ENCODE results near the gene GHSR. TPM values are rescaled to one million over a fixed set of nuclear protein-coding genes. Genes with fewer than 3 reads are reported as not detected.
"Not testable (repeated sequence)": the region's sequence is repeated elsewhere in the genome, so short reads cannot be mapped to it uniquely, and the experiment has no call there.

GHSR gene
- not detected in 2 replicates for total RNA-seq (2014; rRNA removed; shearing (Covaris generic))

GRCh38 chr3:172447611-172448579 is at the start of gene GHSR:
Gene GHSR, minus strand, starts transcription at chr3:172448456. Its CDS starts 43 bp downstream, at chr3:172448413.
- Histone ChIP-seq H3K36me3 (no peaks in the 10 kb centered on the region), H3K4me1 (replicated peaks) (peaks cover 8% of the 10 kb centered on the region; the same call in 1 of the 2 replicates), H3K27me3 (replicated peaks) (peaks cover 54% of the 10 kb centered on the region), H3K4me3 (no peak within 1 kb of the TSS), H3K9me3 (replicated peaks) (peaks cover 6% of the 10 kb centered on the region; the same call in 1 of the 2 replicates), H3K27ac (no peak within 1 kb of the TSS)
- no peak for DNase-seq (ENCODE audit: low read depth in 1 of 2, low spot score in 2 of 2)

- not testable (repeated sequence) for H3K4me3 ChIP-seq; H3K27ac ChIP-seq; H3K27me3 ChIP-seq (replicated peaks); H3K9me3 ChIP-seq (replicated peaks); H3K4me1 ChIP-seq (replicated peaks); H3K36me3 ChIP-seq
- peak; percentile 49 to 67 for DNase-seq (ENCODE audit: low read depth in 1 of 2, low spot score in 2 of 2)
These were observed 42.0 kb upstream of the GHSR start for GRCh38 chr3:172490198-172490669.

GRCh38 chr3:172478116-172478515 is 29.9 kb upstream of the GHSR start:
- H3K9me3 ChIP-seq (replicated peaks) = no peaks in the 10 kb centered on the region
- H3K4me1 ChIP-seq (replicated peaks) = 0 out of 2 replicates have a peak, but pooled peaks cover 5% of the 10 kb centered on the region

GRCh38 chr3:172476347-172476746 is 28.1 kb upstream of the GHSR start:
- DNase-seq (ENCODE audit: low read depth in 1 of 2, low spot score in 2 of 2) = no peak
- Histone ChIP-seq H3K36me3 (no peaks in the 10 kb centered on the region), H3K27me3 (replicated peaks) (no peaks in the 10 kb centered on the region; the same call in 1 of the 2 replicates), H3K4me3 (no peak overlapping the region), H3K4me1 (replicated peaks) (0 out of 2 replicates have a peak, but pooled peaks cover 5% of the 10 kb centered on the region), H3K27ac (no peak overlapping the region), H3K9me3 (replicated peaks) (no peaks in the 10 kb centered on the region)

More at GRCh38 chr3:172478116-172478515, 29.9 kb upstream of the GHSR start:
- no peak overlapping the region for H3K4me3 ChIP-seq
- no peak overlapping the region for H3K27ac ChIP-seq
- H3K36me3 ChIP-seq = no peaks in the 10 kb centered on the region
- no peak for DNase-seq (ENCODE audit: low read depth in 1 of 2, low spot score in 2 of 2)
- no peaks in the 10 kb centered on the region; the same call in 1 of the 2 replicates for H3K27me3 ChIP-seq (replicated peaks)

- H3K36me3 ChIP-seq = no peaks in the 10 kb centered on the region
- no peaks in the 10 kb centered on the region for H3K9me3 ChIP-seq (replicated peaks)
- DNase-seq (ENCODE audit: low read depth in 1 of 2, low spot score in 2 of 2) = no peak
- H3K4me1 ChIP-seq (replicated peaks) = 0 out of 2 replicates have a peak, but pooled peaks cover 5% of the 10 kb centered on the region
- no peak overlapping the region for H3K27ac ChIP-seq
- H3K4me3 ChIP-seq = no peak overlapping the region
- H3K27me3 ChIP-seq (replicated peaks) = no peaks in the 10 kb centered on the region
These were observed 27.4 kb upstream of the GHSR start for GRCh38 chr3:172475703-172476102.

GRCh38 chr3:172471903-172472302 is 23.6 kb upstream of the GHSR start:
- H3K9me3 ChIP-seq (replicated peaks) = no peaks in the 10 kb centered on the region
- H3K36me3 ChIP-seq = no peaks in the 10 kb centered on the region
- H3K27me3 ChIP-seq (replicated peaks) = no peaks in the 10 kb centered on the region
- no peak overlapping the region for H3K27ac ChIP-seq
- H3K4me3 ChIP-seq = no peak overlapping the region
- peaks cover 23% of the 10 kb centered on the region for H3K4me1 ChIP-seq (replicated peaks)
- DNase-seq (ENCODE audit: low read depth in 1 of 2, low spot score in 2 of 2) = no peak

GRCh38 chr3:172470588-172470987 is 22.3 kb upstream of the GHSR start:
- Histone ChIP-seq H3K4me3 (no peak overlapping the region), H3K4me1 (replicated peaks) (peaks cover 19% of the 10 kb centered on the region), H3K36me3 (no peaks in the 10 kb centered on the region), H3K27me3 (replicated peaks) (no peaks in the 10 kb centered on the region), H3K27ac (no peak overlapping the region), H3K9me3 (replicated peaks) (no peaks in the 10 kb centered on the region)
- no peak for DNase-seq (ENCODE audit: low read depth in 1 of 2, low spot score in 2 of 2)

GRCh38 chr3:172467170-172467824 is 19.0 kb upstream of the GHSR start:
- Histone ChIP-seq H3K27ac (no peak overlapping the region), H3K27me3 (replicated peaks) (no peaks in the 10 kb centered on the region)
- DNase-seq (ENCODE audit: low read depth in 1 of 2, low spot score in 2 of 2) = peak in 1 of 2 experiments; percentile 27

GRCh38 chr3:172466553-172467130 is 18.4 kb upstream of the GHSR start:
- H3K36me3 ChIP-seq = no peaks in the 10 kb centered on the region
- no peak overlapping the region for H3K4me3 ChIP-seq
- DNase-seq (ENCODE audit: low read depth in 1 of 2, low spot score in 2 of 2) = peak in 1 of 2 experiments; percentile 4
- no peaks in the 10 kb centered on the region for H3K27me3 ChIP-seq (replicated peaks)
- peaks cover 19% of the 10 kb centered on the region for H3K4me1 ChIP-seq (replicated peaks)
- no peak overlapping the region for H3K27ac ChIP-seq
- H3K9me3 ChIP-seq (replicated peaks) = no peaks in the 10 kb centered on the region

More at GRCh38 chr3:172467170-172467824, 19.0 kb upstream of the GHSR start:
- no peaks in the 10 kb centered on the region for H3K9me3 ChIP-seq (replicated peaks)
- H3K4me3 ChIP-seq = no peak overlapping the region
- no peaks in the 10 kb centered on the region for H3K36me3 ChIP-seq
- peaks cover 19% of the 10 kb centered on the region for H3K4me1 ChIP-seq (replicated peaks)

GRCh38 chr3:172465281-172465680 is 17.0 kb upstream of the GHSR start:
- no peak for DNase-seq (ENCODE audit: low read depth in 1 of 2, low spot score in 2 of 2)
- no peaks in the 10 kb centered on the region for H3K9me3 ChIP-seq (replicated peaks)
- H3K36me3 ChIP-seq = no peaks in the 10 kb centered on the region
- H3K4me1 ChIP-seq (replicated peaks) = peaks cover 19% of the 10 kb centered on the region
- H3K4me3 ChIP-seq = no peak overlapping the region
- H3K27ac ChIP-seq = no peak overlapping the region
- H3K27me3 ChIP-seq (replicated peaks) = no peaks in the 10 kb centered on the region

GRCh38 chr3:172464306-172464705 is 16.1 kb upstream of the GHSR start:
- DNase-seq (ENCODE audit: low read depth in 1 of 2, low spot score in 2 of 2) = no peak
- no peaks in the 10 kb centered on the region for H3K9me3 ChIP-seq (replicated peaks)
- H3K27me3 ChIP-seq (replicated peaks) = no peaks in the 10 kb centered on the region
- H3K36me3 ChIP-seq = no peaks in the 10 kb centered on the region
- no peak overlapping the region for H3K27ac ChIP-seq
- peaks cover 19% of the 10 kb centered on the region for H3K4me1 ChIP-seq (replicated peaks)
- no peak overlapping the region for H3K4me3 ChIP-seq

- no peak overlapping the region for H3K27ac ChIP-seq
- no peaks in the 10 kb centered on the region for H3K9me3 ChIP-seq (replicated peaks)
- no peak overlapping the region for H3K4me3 ChIP-seq
- no peaks in the 10 kb centered on the region for H3K36me3 ChIP-seq
- H3K27me3 ChIP-seq (replicated peaks) = no peaks in the 10 kb centered on the region
- peak in 1 of 2 experiments; percentile 21 for DNase-seq (ENCODE audit: low read depth in 1 of 2, low spot score in 2 of 2)
- no peaks in the 10 kb centered on the region for H3K4me1 ChIP-seq (replicated peaks)
These were observed 13.4 kb upstream of the GHSR start for GRCh38 chr3:172461530-172462138.

- Histone ChIP-seq H3K27me3 (replicated peaks) (no peaks in the 10 kb centered on the region), H3K27ac (no peak overlapping the region), H3K36me3 (no peaks in the 10 kb centered on the region), H3K9me3 (replicated peaks) (no peaks in the 10 kb centered on the region), H3K4me3 (no peak overlapping the region), H3K4me1 (replicated peaks) (no peaks in the 10 kb centered on the region)
- no peak for DNase-seq (ENCODE audit: low read depth in 1 of 2, low spot score in 2 of 2)
These were observed 8.1 kb upstream of the GHSR start for GRCh38 chr3:172456404-172456803.
